BLaER1 treated with 17β-estradiol and CSF1 and Interleukin-3, amounts not matched to agents 10 nM and 100 nM (cell line): ENCODE results near the gene CFAP61.

Source experiments
- H3K27ac ChIP-seq, 11 experiments: shearing (Covaris generic); formaldehyde crosslinking; 2 replicates each; pipeline ENCODE4 v1.8.1; 2022
- H3K27me3 ChIP-seq, 11 experiments: shearing (Covaris generic); formaldehyde crosslinking; 2 replicates each; pipeline ENCODE4 v1.8.1; 2022
- H3K36me3 ChIP-seq, 11 experiments: shearing (Covaris generic); formaldehyde crosslinking; 2 replicates each; pipeline ENCODE4 v1.8.1; 2022
- H3K4me1 ChIP-seq, 10 experiments: shearing (Covaris generic); formaldehyde crosslinking; 2 replicates each; pipeline ENCODE4 v1.8.1; 2022
- H3K4me2 ChIP-seq, 11 experiments: shearing (Covaris generic); formaldehyde crosslinking; 2 replicates each; pipeline ENCODE4 v1.8.1; 2022
- H3K4me3 ChIP-seq, 10 experiments: shearing (Covaris generic); formaldehyde crosslinking; 2 replicates each; pipeline ENCODE4 v1.8.1; 2022
- H3K9ac ChIP-seq, 11 experiments: shearing (Covaris generic); formaldehyde crosslinking; 2 replicates each; pipeline ENCODE4 v1.8.1; 2022
- H3K9me3 ChIP-seq, 11 experiments: shearing (Covaris generic); formaldehyde crosslinking; replicated peaks in 1 of 11; 2 replicates each; pipeline ENCODE4 v1.8.1; 2022
- H4K20me1 ChIP-seq, 11 experiments: shearing (Covaris generic); formaldehyde crosslinking; 2 replicates each; pipeline ENCODE4 v1.8.1; 2022
- Cebpa-rat ChIP-seq, 11 experiments: shearing (Covaris generic); IDR thresholded peaks; 2 replicates each; pipeline ENCODE4 v1.8.1; 2022

CFAP61 gene

GRCh38 chr20:20359628-20360027 lies 307.3 kb downstream of the CFAP61 start:
- H3K36me3 ChIP-seq: no peaks in the 10 kb centered on the region
- H3K9me3 ChIP-seq: peaks cover 3 to 17% (median 16%) of the 10 kb centered on the region in 11 experiments; a peak in 20 of 22 replicates
- peaks cover 0 to 23% (median 13%) of the 10 kb centered on the region in 11 experiments; a peak in 17 of 22 replicates for H4K20me1 ChIP-seq
- H3K27me3 ChIP-seq: peaks cover 49 to 62% (median 55%) of the 10 kb centered on the region in 11 experiments
- H3K9ac ChIP-seq: no peak overlapping the region
- no peak overlapping the region for H3K4me3 ChIP-seq
- peaks cover 8 to 13% (median 9%) of the 10 kb centered on the region in 10 experiments; a peak in 15 of 20 replicates for H3K4me1 ChIP-seq
- no peak for TF ChIP-seq Cebpa-rat (IDR thresholded peaks at IDR 0.05)
- no peak overlapping the region for H3K27ac ChIP-seq
- H3K4me2 ChIP-seq: no peak overlapping the region

- Histone ChIP-seq H3K27me3 (peaks cover 57 to 70% (median 63%) of the 10 kb centered on the region in 11 experiments), H3K4me2 (peak overlapping the region in 3 of 11 experiments; percentile 1 to 25 (median 8); a peak in 2 of 22 replicates), H3K36me3 (no peaks in the 10 kb centered on the region), H3K4me3 (no peak overlapping the region), H3K4me1 (peaks cover 8 to 16% (median 11%) of the 10 kb centered on the region in 10 experiments; a peak in 15 of 20 replicates), H3K27ac (no peak overlapping the region), H3K9me3 (peaks cover 0 to 16% (median 9%) of the 10 kb centered on the region in 11 experiments; a peak in 15 of 22 replicates), H3K9ac (no peak overlapping the region), H4K20me1 (peaks cover 0 to 31% (median 21%) of the 10 kb centered on the region in 11 experiments; a peak in 17 of 22 replicates)
- TF ChIP-seq Cebpa-rat (IDR thresholded peaks at IDR 0.05): no peak
Measured at GRCh38 chr20:20360464-20360863, 308.1 kb downstream of the CFAP61 start.

- TF ChIP-seq Cebpa-rat (IDR thresholded peaks at IDR 0.05): no peak
- Histone ChIP-seq H3K4me2 (no peak overlapping the region), H3K4me1 (peaks cover 11 to 28% (median 16%) of the 10 kb centered on the region in 10 experiments; a peak in 17 of 20 replicates), H3K36me3 (no peaks in the 10 kb centered on the region), H3K4me3 (no peak overlapping the region), H4K20me1 (peaks cover 0 to 50% (median 30%) of the 10 kb centered on the region in 11 experiments; a peak in 17 of 22 replicates), H3K27ac (no peak overlapping the region), H3K9me3 (peaks cover 0 to 14% (median 6%) of the 10 kb centered on the region in 11 experiments; a peak in 10 of 22 replicates), H3K9ac (no peak overlapping the region), H3K27me3 (peaks cover 81 to 94% (median 88%) of the 10 kb centered on the region in 11 experiments)
Measured at GRCh38 chr20:20362774-20363433, 310.6 kb downstream of the CFAP61 start.

- peak overlapping the region in 5 of 11 experiments; percentile 47 to 77 (median 61); a peak in 7 of 22 replicates for H3K4me2 ChIP-seq
- no peak overlapping the region for H3K9ac ChIP-seq
- TF ChIP-seq Cebpa-rat (IDR thresholded peaks at IDR 0.05): no peak
- H3K27me3 ChIP-seq: peaks cover 86 to 97% (median 93%) of the 10 kb centered on the region in 11 experiments
- peaks cover 0 to 54% (median 35%) of the 10 kb centered on the region in 11 experiments; a peak in 17 of 22 replicates for H4K20me1 ChIP-seq
- 0 out of 20 replicates have a peak overlapping the region, but pooled peaks of 2 of the 10 experiments have one; percentile 41 to 42 for H3K4me3 ChIP-seq
- H3K4me1 ChIP-seq: peaks cover 16 to 30% (median 21%) of the 10 kb centered on the region in 10 experiments; a peak in 17 of 20 replicates
- H3K36me3 ChIP-seq: no peaks in the 10 kb centered on the region
- H3K27ac ChIP-seq: no peak overlapping the region
- H3K9me3 ChIP-seq: peaks cover 0 to 14% (median 6%) of the 10 kb centered on the region in 11 experiments; a peak in 10 of 22 replicates
Measured at GRCh38 chr20:20363434-20363798, 311.1 kb downstream of the CFAP61 start.

GRCh38 chr20:20363799-20364592 lies 311.7 kb downstream of the CFAP61 start:
- Histone ChIP-seq H3K4me2 (peak overlapping the region; percentile 27 to 77 (median 54); a peak in 21 of 22 replicates), H3K27ac (no peak overlapping the region)

GRCh38 chr20:20364593-20365479 lies 312.5 kb downstream of the CFAP61 start:
- H4K20me1 ChIP-seq: peaks cover 0 to 65% (median 47%) of the 10 kb centered on the region in 11 experiments; a peak in 18 of 22 replicates
- H3K27me3 ChIP-seq: peaks cover 95 to 100% (median 100%) of the 10 kb centered on the region in 11 experiments
- no peak overlapping the region for H3K27ac ChIP-seq
- no peak for TF ChIP-seq Cebpa-rat (IDR thresholded peaks at IDR 0.05)
- H3K9me3 ChIP-seq: peaks cover 0 to 14% (median 6%) of the 10 kb centered on the region in 11 experiments; a peak in 10 of 22 replicates
- H3K4me1 ChIP-seq: peaks cover 25 to 39% (median 33%) of the 10 kb centered on the region in 10 experiments; a peak in 18 of 20 replicates
- H3K4me2 ChIP-seq: peak overlapping the region; percentile 27 to 77 (median 54); a peak in 21 of 22 replicates
- no peak overlapping the region for H3K9ac ChIP-seq
- H3K36me3 ChIP-seq: no peaks in the 10 kb centered on the region
- peak overlapping the region in 8 of 10 experiments; percentile 4 to 42 (median 24); a peak in 9 of 20 replicates for H3K4me3 ChIP-seq

More at GRCh38 chr20:20363799-20364592, 311.7 kb downstream of the CFAP61 start:
- no peaks in the 10 kb centered on the region for H3K36me3 ChIP-seq
- H3K27me3 ChIP-seq: peaks cover 92 to 99% (median 99%) of the 10 kb centered on the region in 11 experiments
- H3K9me3 ChIP-seq: peaks cover 0 to 14% (median 6%) of the 10 kb centered on the region in 11 experiments; a peak in 10 of 22 replicates
- H4K20me1 ChIP-seq: peaks cover 0 to 56% (median 39%) of the 10 kb centered on the region in 11 experiments; a peak in 18 of 22 replicates
- peak overlapping the region in 7 of 10 experiments; percentile 4 to 42 (median 25); a peak in 8 of 20 replicates for H3K4me3 ChIP-seq
- peaks cover 19 to 32% (median 26%) of the 10 kb centered on the region in 10 experiments; a peak in 18 of 20 replicates for H3K4me1 ChIP-seq
- no peak overlapping the region for H3K9ac ChIP-seq
- TF ChIP-seq Cebpa-rat (IDR thresholded peaks at IDR 0.05): no peak

GRCh38 chr20:20365480-20366161 lies 313.3 kb downstream of the CFAP61 start:
- TF ChIP-seq Cebpa-rat (IDR thresholded peaks at IDR 0.05): no peak
- Histone ChIP-seq H3K36me3 (no peaks in the 10 kb centered on the region), H3K4me2 (no peak overlapping the region), H3K4me3 (no peak overlapping the region), H3K9ac (no peak overlapping the region), H3K4me1 (peaks cover 25 to 39% (median 33%) of the 10 kb centered on the region in 10 experiments; a peak in 18 of 20 replicates), H3K27ac (no peak overlapping the region), H3K27me3 (peaks cover 100% of the 10 kb centered on the region in 11 experiments), H4K20me1 (peaks cover 0 to 73% (median 55%) of the 10 kb centered on the region in 11 experiments; a peak in 18 of 22 replicates), H3K9me3 (peaks cover 0 to 14% (median 6%) of the 10 kb centered on the region in 11 experiments; a peak in 10 of 22 replicates)
